GM12801 (cell line): ENCODE data around the gene ADAM10.

ENCODE experiments used
- CTCF ChIP-seq: IDR thresholded peaks from one replicate; pipeline ENCODE4 v1.5.1; 2011; ENCODE audit warnings: control low read depth; ENCODE audit not compliant: insufficient read length; ENCODE audit errors: extremely low read depth

ADAM10 gene

GRCh38 chr15:58755350-58755749 lies 5.8 kb upstream of the ADAM10 start:
- no peak for TF ChIP-seq CTCF

GRCh38 chr15:58752716-58753115 lies 3.2 kb upstream of the ADAM10 start:
- no peak for TF ChIP-seq CTCF

- no peak for TF ChIP-seq CTCF
Observed at GRCh38 chr15:58748852-58749531, 515 bp downstream of the ADAM10 start.

GRCh38 chr15:58748040-58748851 lies 1.3 kb downstream of the ADAM10 start:
- TF ChIP-seq CTCF, result no peak

GRCh38 chr15:58746174-58746573 lies 3.3 kb downstream of the ADAM10 start:
- TF ChIP-seq CTCF, result no peak

GRCh38 chr15:58742819-58743502 lies 6.5 kb downstream of the ADAM10 start:
- no peak for TF ChIP-seq CTCF

GRCh38 chr15:58742022-58742813 lies 7.3 kb downstream of the ADAM10 start:
- TF ChIP-seq CTCF, result no peak
